Fibroblast of skin of left quadriceps (primary cell): ENCODE measurements around the gene PTPRO.

Source experiments
- DNase-seq, 2 experiments: peaks; one replicate each; pipeline ENCODE4 v3.0.0-alpha.2; 2013; ENCODE audit warnings: low read depth in 2 of 2

The PTPRO gene

GRCh38 chr12:15644700-15645099 is 322.4 kb downstream of the PTPRO start:
- DNase-seq: no peak

- DNase-seq: no peak
Observed at GRCh38 chr12:15646581-15646980, 324.3 kb downstream of the PTPRO start.
